GM12864 (cell line): Measurements from ENCODE around the gene ZNHIT1.

Experiments used
- DNase-seq: peaks from one replicate; pipeline ENCODE4 v3.0.0-alpha.2; 2011; ENCODE audit warnings: low read depth
- H3K4me3 ChIP-seq: 2 replicates; pipeline ENCODE4 v1.5.1; 2011; ENCODE audit warnings: mild to moderate bottlenecking, low read depth, low read length, control low read depth
- TF ChIP-seq, protein P1 (sequence below): IDR thresholded peaks from 2 replicates; pipeline ENCODE4 v1.5.1; 2011; ENCODE audit warnings: low read depth, mild to moderate bottlenecking, moderate library complexity, low read length, control low read depth, inconsistent platforms; ENCODE audit errors: missing control alignments

Gene ZNHIT1

DNA sequence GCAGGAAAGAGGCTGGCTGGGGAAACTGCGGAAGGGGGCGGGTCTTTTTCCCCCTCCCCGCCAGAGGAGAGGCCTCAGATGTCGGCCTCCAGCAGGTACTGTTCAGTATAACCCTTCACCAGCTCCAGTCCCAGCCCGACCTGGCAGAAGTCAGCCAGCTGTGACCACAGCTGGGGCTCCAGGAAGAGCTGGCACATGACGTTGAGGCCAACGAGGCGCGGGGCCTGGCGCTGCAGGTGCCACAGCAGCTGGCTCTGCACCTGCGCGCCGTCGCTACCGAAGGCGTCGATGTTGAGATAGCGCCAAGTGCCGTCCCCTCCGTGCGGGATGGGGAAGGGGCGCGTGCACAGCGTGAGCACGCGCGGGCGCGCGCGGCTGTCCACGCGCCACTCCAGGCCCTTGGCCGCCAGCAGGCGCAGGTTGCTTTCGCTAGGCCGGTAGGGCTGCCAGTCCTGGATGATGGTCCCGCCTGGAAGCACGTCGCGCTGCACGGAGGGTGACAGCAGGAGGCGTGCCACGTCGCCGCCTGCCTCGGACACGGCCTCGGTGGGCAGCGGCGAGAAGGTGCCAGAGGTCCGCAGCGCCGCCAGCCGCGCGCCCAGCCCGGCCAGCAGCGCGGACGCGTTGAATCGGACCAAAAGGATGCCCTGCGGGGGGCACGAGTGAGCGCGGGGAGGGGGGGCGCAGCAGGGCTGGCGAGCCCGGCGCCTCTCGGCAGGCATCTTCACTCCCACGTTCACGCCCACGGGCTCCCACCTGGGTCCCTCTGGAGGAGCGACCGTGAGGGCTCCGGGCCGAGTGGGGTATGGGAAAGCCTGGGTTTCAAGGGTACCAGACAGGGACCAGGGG, 45.7 kb upstream of the ZNHIT1 start:
- no peak overlapping the region for H3K4me3 ChIP-seq
- TF ChIP-seq, protein P1, sequence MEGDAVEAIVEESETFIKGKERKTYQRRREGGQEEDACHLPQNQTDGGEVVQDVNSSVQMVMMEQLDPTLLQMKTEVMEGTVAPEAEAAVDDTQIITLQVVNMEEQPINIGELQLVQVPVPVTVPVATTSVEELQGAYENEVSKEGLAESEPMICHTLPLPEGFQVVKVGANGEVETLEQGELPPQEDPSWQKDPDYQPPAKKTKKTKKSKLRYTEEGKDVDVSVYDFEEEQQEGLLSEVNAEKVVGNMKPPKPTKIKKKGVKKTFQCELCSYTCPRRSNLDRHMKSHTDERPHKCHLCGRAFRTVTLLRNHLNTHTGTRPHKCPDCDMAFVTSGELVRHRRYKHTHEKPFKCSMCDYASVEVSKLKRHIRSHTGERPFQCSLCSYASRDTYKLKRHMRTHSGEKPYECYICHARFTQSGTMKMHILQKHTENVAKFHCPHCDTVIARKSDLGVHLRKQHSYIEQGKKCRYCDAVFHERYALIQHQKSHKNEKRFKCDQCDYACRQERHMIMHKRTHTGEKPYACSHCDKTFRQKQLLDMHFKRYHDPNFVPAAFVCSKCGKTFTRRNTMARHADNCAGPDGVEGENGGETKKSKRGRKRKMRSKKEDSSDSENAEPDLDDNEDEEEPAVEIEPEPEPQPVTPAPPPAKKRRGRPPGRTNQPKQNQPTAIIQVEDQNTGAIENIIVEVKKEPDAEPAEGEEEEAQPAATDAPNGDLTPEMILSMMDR: no peak
- no peak for DNase-seq

DNA sequence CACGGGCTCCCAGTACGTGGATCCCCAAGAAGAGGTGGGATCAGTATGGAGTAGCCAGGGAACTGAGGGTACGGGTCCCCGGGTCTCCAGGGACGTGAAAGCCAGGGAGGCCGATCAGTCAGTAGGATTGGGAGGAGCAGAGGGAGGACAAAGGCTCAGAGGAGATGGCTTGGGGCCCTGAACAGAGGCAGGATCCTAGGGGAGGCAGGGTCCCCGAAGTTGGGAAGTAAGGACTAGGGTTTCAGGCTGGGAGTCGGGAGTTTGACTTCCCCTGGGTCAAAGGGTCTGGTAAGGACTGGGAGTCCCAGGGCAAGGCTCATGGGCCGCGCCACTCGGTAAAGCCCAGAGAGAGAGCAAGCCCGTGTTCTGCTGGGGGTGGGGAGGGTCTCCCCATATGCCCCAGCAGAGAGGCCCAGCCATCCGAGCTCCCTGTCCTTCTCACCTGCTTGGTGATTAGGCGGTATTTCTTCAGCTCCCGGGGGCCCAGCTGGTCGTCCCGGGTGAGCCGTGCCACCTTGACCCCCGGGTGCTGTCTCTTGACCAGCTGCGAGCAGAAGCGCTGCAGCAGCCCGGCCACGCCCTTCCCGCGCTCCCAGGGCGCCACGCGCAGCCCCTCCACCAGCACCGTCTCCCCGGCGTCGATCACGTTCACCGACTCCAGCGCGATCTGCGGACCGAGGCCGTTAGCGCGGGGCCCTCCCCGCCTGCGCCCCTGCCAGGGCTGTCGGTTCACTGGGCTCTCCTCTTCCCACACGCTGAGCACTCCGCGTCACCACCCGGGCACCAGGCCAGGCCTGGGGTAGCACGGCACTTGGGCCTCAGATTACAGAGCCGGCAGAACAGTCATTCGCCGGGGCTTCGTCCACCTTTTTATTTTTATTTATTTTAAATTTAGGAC, 44.9 kb upstream of the ZNHIT1 start:
- H3K4me3 ChIP-seq: no peak overlapping the region
- TF ChIP-seq, protein P1: no peak
- no peak for DNase-seq

- TF ChIP-seq, protein P1: no peak
- peak overlapping the region; percentile 18; the same call in 1 of the 2 replicates for H3K4me3 ChIP-seq
- peak; percentile 43 for DNase-seq
These were observed 44.2 kb upstream of the ZNHIT1 start for GRCh38 chr7:101173752-101174244.

DNA sequence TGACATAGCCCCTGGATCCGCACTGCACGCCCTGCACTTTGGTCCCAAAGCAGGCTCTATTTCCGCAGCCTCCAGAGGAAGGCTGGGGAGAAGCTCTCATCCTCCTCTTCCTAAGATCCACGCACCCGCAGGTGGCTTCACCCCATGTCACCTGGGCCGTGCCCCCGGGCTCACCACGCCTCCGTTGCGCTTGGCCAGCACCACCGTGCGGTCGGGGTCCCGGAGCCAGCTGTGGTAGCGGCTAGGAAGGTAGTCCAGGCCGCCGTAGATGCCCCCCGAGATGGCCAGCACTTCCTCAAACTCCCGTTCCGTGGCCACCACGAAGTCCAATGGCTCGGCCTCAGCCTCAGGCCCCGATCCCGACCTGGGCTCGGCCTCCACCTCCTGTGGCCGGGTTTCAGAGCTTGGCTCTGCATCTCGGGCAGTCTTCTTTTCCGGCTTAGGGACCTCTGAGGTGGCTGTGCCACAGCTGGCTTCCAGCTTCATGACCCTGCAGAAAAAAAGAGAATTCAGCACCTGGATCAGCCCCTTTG, 43.6 kb upstream of the ZNHIT1 start:
- no peak for DNase-seq
- peak overlapping the region; percentile 18; the same call in 1 of the 2 replicates for H3K4me3 ChIP-seq
- TF ChIP-seq, protein P1: no peak

- DNase-seq: no peak
- TF ChIP-seq, protein P1: no peak
- no peak overlapping the region for H3K4me3 ChIP-seq
These were observed 42.3 kb upstream of the ZNHIT1 start for GRCh38 chr7:101175664-101176063.

DNA sequence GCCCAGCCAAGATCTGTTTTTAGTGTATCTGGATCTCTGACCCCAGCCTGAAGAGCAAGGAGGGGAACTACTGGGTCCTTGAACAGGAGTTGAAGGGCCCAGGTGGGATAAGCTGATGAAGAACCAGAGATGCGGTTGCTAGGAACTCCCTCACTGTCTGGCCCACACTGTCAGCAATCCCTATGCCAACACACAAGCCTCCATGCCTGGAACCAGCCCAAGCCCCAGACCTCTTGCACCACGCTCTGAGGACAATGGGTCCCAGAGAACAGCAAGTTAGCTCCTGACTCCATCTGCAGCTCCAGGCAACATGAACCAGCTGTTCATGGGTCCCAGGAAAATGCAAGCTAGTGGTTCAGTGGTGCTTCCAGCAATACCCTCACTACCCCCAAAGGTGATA, 40.3 kb upstream of the ZNHIT1 start:
- TF ChIP-seq, protein P1: no peak
- DNase-seq: no peak
- H3K4me3 ChIP-seq: no peak overlapping the region
